WTC11 (cell line): Measurements from ENCODE around the gene CTNNBIP1. TPM values are rescaled to one million over a fixed set of nuclear protein-coding genes. Genes with fewer than 3 reads are reported as not detected.
A peak's percentile ranks its signal among the peaks of the same experiment; 100 is the strongest.

Source experiments
- ATAC-seq: fragments of 200-7000 bp; cut with Tn5 transposase; 2 replicates; pipeline ENCODE4 v1.10.0; 2021; ENCODE audit warnings: mild to moderate bottlenecking, moderate library complexity
- CTCF ChIA-PET: fragments of 300-600 bp; sonication (Branson Sonifier 250); formaldehyde crosslinking; loops from one replicate; lab custom pipeline; 2021; ENCODE audit warnings: antibody characterized with exemption; lab: Charles Lee
- POLR2A ChIA-PET: fragments of 350-600 bp; sonication (Branson Sonifier 250); formaldehyde crosslinking; loops from one replicate; lab custom pipeline; 2021; ENCODE audit warnings: antibody characterized with exemption; lab: Charles Lee
- DNase-seq: peaks from one replicate; pipeline ENCODE4 v3.0.0; 2021; ENCODE audit warnings: low spot score
- H3K27ac Mint-ChIP-seq: 2 replicates; pipeline ENCODE4 v1.8.0; 2021; ENCODE audit warnings: mixed read lengths
- H3K27me3 Mint-ChIP-seq: 2 replicates; pipeline ENCODE4 v1.8.0; 2021; ENCODE audit warnings: low read depth, mild to moderate bottlenecking, moderate library complexity, mixed read lengths
- H3K36me3 Mint-ChIP-seq: 2 replicates; pipeline ENCODE4 v1.8.0; 2021; ENCODE audit warnings: mixed read lengths
- H3K4me1 Mint-ChIP-seq: 2 replicates; pipeline ENCODE4 v1.8.0; 2022; ENCODE audit warnings: mixed read lengths
- H3K4me3 Mint-ChIP-seq: 2 replicates; pipeline ENCODE4 v1.8.0; 2021; ENCODE audit warnings: mild to moderate bottlenecking, moderate library complexity, mixed read lengths
- H3K9me3 Mint-ChIP-seq: 2 replicates; pipeline ENCODE4 v1.8.0; 2021; ENCODE audit warnings: mixed read lengths
- ATF1 ChIP-seq: sonication (generic); formaldehyde crosslinking; IDR thresholded peaks from 2 replicates; pipeline ENCODE4 v1.8.1; 2023; ENCODE audit warnings: mild to moderate bottlenecking, moderate library complexity, missing genetic modification reagents
- ATF3 ChIP-seq: sonication (generic); formaldehyde crosslinking; conservative IDR thresholded peaks from 2 replicates; pipeline ENCODE4 v1.8.1; 2022; ENCODE audit warnings: mild to moderate bottlenecking, missing genetic modification reagents
- CDX4 ChIP-seq: fragments of 250-450 bp; sonication (Bioruptor Pico); IDR thresholded peaks from 2 replicates; pipeline ENCODE4 v1.9.0; 2021; ENCODE audit warnings: moderate library complexity, mild to moderate bottlenecking, inconsistent platforms, borderline replicate concordance
- E2F1 ChIP-seq: sonication (generic); formaldehyde crosslinking; IDR thresholded peaks from 2 replicates; pipeline ENCODE4 v1.8.0; 2022; ENCODE audit warnings: mild to moderate bottlenecking, missing genetic modification reagents
- ETV6 ChIP-seq: sonication (generic); formaldehyde crosslinking; IDR thresholded peaks from 2 replicates; pipeline ENCODE4 v1.8.1; 2022; ENCODE audit warnings: mild to moderate bottlenecking, missing genetic modification reagents
- MAX ChIP-seq: sonication (generic); formaldehyde crosslinking; IDR thresholded peaks from 2 replicates; pipeline ENCODE4 v1.8.0; 2022; ENCODE audit warnings: mild to moderate bottlenecking, missing genetic modification reagents
- MLX ChIP-seq: sonication (generic); formaldehyde crosslinking; IDR thresholded peaks from 2 replicates; pipeline ENCODE4 v1.8.1; 2023; ENCODE audit warnings: mild to moderate bottlenecking, missing genetic modification reagents, moderate library complexity
- NFATC4 ChIP-seq: fragments of 250-450 bp; sonication (Bioruptor Pico); IDR thresholded peaks from 2 replicates; pipeline ENCODE4 v1.9.0; 2021; ENCODE audit warnings: mild to moderate bottlenecking
- NFYB ChIP-seq: sonication (generic); formaldehyde crosslinking; conservative IDR thresholded peaks from 2 replicates; pipeline ENCODE4 v1.8.0; 2022; ENCODE audit warnings: low read depth, missing genetic modification reagents
- NR3C1 ChIP-seq: sonication (generic); formaldehyde crosslinking; conservative IDR thresholded peaks from 2 replicates; pipeline ENCODE4 v1.8.1; 2023; ENCODE audit warnings: low read depth, mild to moderate bottlenecking, missing genetic modification reagents
- PRDM15 ChIP-seq: sonication (generic); formaldehyde crosslinking; IDR thresholded peaks from 2 replicates; pipeline ENCODE4 v1.8.0; 2022; ENCODE audit warnings: missing genetic modification reagents
- PREB ChIP-seq: sonication (generic); formaldehyde crosslinking; IDR thresholded peaks from 2 replicates; pipeline ENCODE4 v1.8.1; 2022; ENCODE audit warnings: mild to moderate bottlenecking, missing genetic modification reagents, moderate library complexity, borderline replicate concordance
- PRRX2 ChIP-seq: fragments of 250-450 bp; sonication (Bioruptor Pico); IDR thresholded peaks from 2 replicates; pipeline ENCODE4 v1.8.0; 2021; ENCODE audit warnings: mild to moderate bottlenecking
- SMAD3 ChIP-seq: sonication (generic); formaldehyde crosslinking; IDR thresholded peaks from 2 replicates; pipeline ENCODE4 v1.8.0; 2022; ENCODE audit warnings: missing genetic modification reagents, mild to moderate bottlenecking, borderline replicate concordance
- SP1 ChIP-seq: sonication (generic); formaldehyde crosslinking; conservative IDR thresholded peaks from 2 replicates; pipeline ENCODE4 v1.8.1; 2022; ENCODE audit warnings: missing genetic modification reagents
- TEAD4 ChIP-seq: sonication (generic); formaldehyde crosslinking; IDR thresholded peaks from 2 replicates; pipeline ENCODE4 v1.8.0; 2022; ENCODE audit warnings: mild to moderate bottlenecking, missing genetic modification reagents
- USF1 ChIP-seq: sonication (generic); formaldehyde crosslinking; IDR thresholded peaks from 2 replicates; pipeline ENCODE4 v1.8.0; 2022; ENCODE audit warnings: mild to moderate bottlenecking, missing genetic modification reagents
- USF2 ChIP-seq: sonication (generic); formaldehyde crosslinking; IDR thresholded peaks from 2 replicates; pipeline ENCODE4 v1.8.1; 2023; ENCODE audit warnings: mild to moderate bottlenecking, missing genetic modification reagents, moderate library complexity
- ZMAT4 ChIP-seq: fragments of 250-450 bp; sonication (Bioruptor Pico); IDR thresholded peaks from 2 replicates; pipeline ENCODE4 v1.9.0; 2021; ENCODE audit warnings: mild to moderate bottlenecking
- ZNF396 ChIP-seq: fragments of 250-450 bp; sonication (Bioruptor Pico); IDR thresholded peaks from 2 replicates; pipeline ENCODE4 v1.8.0; 2021; ENCODE audit warnings: mild to moderate bottlenecking, moderate library complexity, borderline replicate concordance
- ZNF671 ChIP-seq: fragments of 250-450 bp; sonication (Bioruptor Pico); IDR thresholded peaks from 2 replicates; pipeline ENCODE4 v1.8.0; 2021; ENCODE audit warnings: mild to moderate bottlenecking
- total RNA-seq: library from RNA; stranded (reverse); gene quantifications from 3 replicates; pipeline ENCODE4 v1.2.3, GENCODE V29; 2021

CTNNBIP1 gene
- total RNA-seq, 1 experiment from 2014 or later, result 58.2 TPM

- Mint-ChIP-seq H3K4me3 (no peak overlapping the region), H3K27ac (peak overlapping the region; percentile 89), H3K9me3 (no peaks in the 10 kb centered on the region), H3K4me1 (peaks cover 48% of the 10 kb centered on the region), H3K27me3 (no peaks in the 10 kb centered on the region), H3K36me3 (no peaks in the 10 kb centered on the region)
- DNase-seq (no peak), ATAC-seq (no peak)
- POLR2A ChIA-PET, result no interaction called here
- CTCF ChIA-PET, result interaction anchor here (1.0 to 2.0 kb wide), 7 partner anchors 14 to 168 kb away, joined by 3 to 10 read pairs (median 4); partner anchors contain the start of genes LZIC, NMNAT1 and UBE4B
- TF ChIP-seq TEAD4 (CRISPR knock-in tag) (no peak), CDX4 (CRISPR knock-in tag) (no peak)
Observed at GRCh38 chr1:9889411-9889810, 20.7 kb downstream of the CTNNBIP1 start.

GRCh38 chr1:9888886-9889285 lies 21.2 kb downstream of the CTNNBIP1 start:
- H3K4me1 Mint-ChIP-seq, result peaks cover 47% of the 10 kb centered on the region
- POLR2A ChIA-PET, result no interaction called here
- ATAC-seq, result no peak
- TF ChIP-seq NR3C1 (CRISPR knock-in tag) (no peak), SMAD3 (CRISPR knock-in tag) (no peak), MLX (CRISPR knock-in tag) (no peak), USF1 (no peak), NFATC4 (CRISPR knock-in tag) (no peak), ATF3 (CRISPR knock-in tag) (no peak), ETV6 (CRISPR knock-in tag) (no peak), ZMAT4 (CRISPR knock-in tag) (no peak), ZNF396 (CRISPR knock-in tag) (no peak), CDX4 (CRISPR knock-in tag) (no peak), PRRX2 (CRISPR knock-in tag) (no peak), ATF1 (CRISPR knock-in tag) (no peak), ZNF671 (no peak), PREB (CRISPR knock-in tag) (no peak)
- no peaks in the 10 kb centered on the region for H3K27me3 Mint-ChIP-seq
- CTCF ChIA-PET, result interaction anchor here (1.0 to 2.0 kb wide), 3 partner anchors 21 to 168 kb away, joined by 3 to 6 read pairs (median 4); no protein-coding TSS in a partner anchor
- peak overlapping the region; percentile 45 for H3K27ac Mint-ChIP-seq
- no peaks in the 10 kb centered on the region for H3K36me3 Mint-ChIP-seq
- H3K4me3 Mint-ChIP-seq, result no peak overlapping the region
- no peak for DNase-seq
- H3K9me3 Mint-ChIP-seq, result no peaks in the 10 kb centered on the region

GRCh38 chr1:9887070-9887469 lies 23.0 kb downstream of the CTNNBIP1 start:
- ATAC-seq (no peak), DNase-seq (no peak)
- H3K27ac Mint-ChIP-seq, result peak overlapping the region; percentile 60; the same call in 1 of the 2 replicates
- H3K4me3 Mint-ChIP-seq, result no peak overlapping the region
- H3K27me3 Mint-ChIP-seq, result no peaks in the 10 kb centered on the region
- ChIA-PET CTCF (interaction anchor here (1.1 to 1.6 kb wide), 3 partner anchors 9 to 158 kb away, joined by 3 to 4 read pairs (median 3); no protein-coding TSS in a partner anchor), POLR2A (no interaction called here)
- H3K4me1 Mint-ChIP-seq, result peaks cover 35% of the 10 kb centered on the region
- no peaks in the 10 kb centered on the region for H3K36me3 Mint-ChIP-seq
- no peaks in the 10 kb centered on the region for H3K9me3 Mint-ChIP-seq
- TF ChIP-seq USF2 (CRISPR knock-in tag), result no peak
- TF ChIP-seq SMAD3 (CRISPR knock-in tag), result no peak
- no peak for TF ChIP-seq SP1 (CRISPR knock-in tag)
- no peak for TF ChIP-seq MAX (CRISPR knock-in tag)
- TF ChIP-seq PRRX2 (CRISPR knock-in tag), result no peak
- no peak for TF ChIP-seq E2F1 (CRISPR knock-in tag)
- no peak for TF ChIP-seq NFYB (CRISPR knock-in tag)
- no peak for TF ChIP-seq PRDM15 (CRISPR knock-in tag)
